GM12891 (cell line): ENCODE measurements around the gene VWA8.

ENCODE experiments used
- POLR2A ChIP-seq: IDR thresholded peaks from 2 replicates; pipeline ENCODE4 v1.6.1; 2011; ENCODE audit warnings: low read depth, low read length, control low read depth
- POLR2AphosphoS5 ChIP-seq: IDR thresholded peaks from 2 replicates; pipeline ENCODE4 v1.6.1; 2011; ENCODE audit warnings: low read depth, low read length, control low read depth
- POU2F2 ChIP-seq: IDR thresholded peaks from 2 replicates; pipeline ENCODE4 v1.6.1; 2011; ENCODE audit warnings: low read depth, mild to moderate bottlenecking, control low read depth, low read length, moderate library complexity
- SPI1 ChIP-seq: IDR thresholded peaks from 2 replicates; pipeline ENCODE4 v1.6.1; 2011; ENCODE audit warnings: low read depth, low read length, control low read depth

GRCh38 chr13:41812237-41812636, 148.7 kb downstream of the VWA8 start:
- TF ChIP-seq POU2F2 (no peak), POLR2A (no peak), SPI1 (no peak), POLR2AphosphoS5 (no peak)
